Naive thymus-derived CD4-positive, alpha-beta T cell (primary cell): ENCODE results near the gene FSD1. TPM values are rescaled to one million over a fixed set of nuclear protein-coding genes. Genes with fewer than 3 reads are reported as not detected.

Source experiments
- ATAC-seq: fragments of 150-1000 bp; cut with Tn5 transposase; 2 replicates; pipeline ENCODE4 v1.10.0; 2021; ENCODE audit warnings: mild to moderate bottlenecking, moderate library complexity
- CTCF ChIA-PET: fragments of 350-600 bp; sonication (Branson Sonifier 250); formaldehyde crosslinking; loops from one replicate; lab custom pipeline; 2021; ENCODE audit warnings: antibody characterized with exemption; lab: Charles Lee
- POLR2A ChIA-PET: fragments of 350-600 bp; sonication (Branson Sonifier 250); formaldehyde crosslinking; loops from one replicate; lab custom pipeline; 2021; ENCODE audit warnings: antibody characterized with exemption, inconsistent platforms; lab: Charles Lee
- DNase-seq, 9 donors: peaks; one replicate each; pipeline versions ENCODE4 v3.0.0 to v3.0.0-alpha.2; 2020 to 2022; ENCODE audit warnings: mixed read lengths in 1 of 9
- H3K27ac ChIP-seq: one replicate; pipeline ENCODE4 v1.7.0; 2013; ENCODE audit warnings: mild to moderate bottlenecking, low read depth, low read length, moderate library complexity
- H3K27me3 ChIP-seq, 2 donors: one replicate each; pipeline ENCODE4 v1.7.0; 2013; ENCODE audit warnings: low read length in 2 of 2, mild to moderate bottlenecking in 2 of 2, moderate library complexity in 2 of 2; ENCODE audit not compliant: control insufficient read depth in 2 of 2, insufficient read depth in 2 of 2
- H3K36me3 ChIP-seq, 3 experiments: 1 replicate in 2 of 3; 2 replicates in 1 of 3; pipeline ENCODE4 v1.7.0; 2013; ENCODE audit warnings: low read length in 3 of 3, mild to moderate bottlenecking in 3 of 3, moderate library complexity in 1 of 3; ENCODE audit not compliant: insufficient read depth in 3 of 3, control insufficient read depth in 2 of 3
- H3K4me1 ChIP-seq, 2 donors: one replicate each; pipeline ENCODE4 v1.7.0; 2013; ENCODE audit warnings: low read length in 2 of 2, mild to moderate bottlenecking in 2 of 2, moderate library complexity in 1 of 2; ENCODE audit not compliant: control insufficient read depth in 2 of 2, insufficient read depth in 2 of 2
- H3K4me3 ChIP-seq: 2 replicates; pipeline ENCODE4 v1.7.0; 2013; ENCODE audit warnings: mild to moderate bottlenecking, low read length
- H3K9me3 ChIP-seq, 3 experiments: 1 replicate in 2 of 3; 2 replicates in 1 of 3; pipeline ENCODE4 v1.7.0; 2013; ENCODE audit warnings: low read length in 3 of 3; ENCODE audit not compliant: control insufficient read depth in 2 of 3
- H3K27ac Mint-ChIP-seq, 9 donors: one replicate each; pipeline ENCODE4 v1.8.0; 2020 to 2022; ENCODE audit warnings: mixed read lengths in 9 of 9, mild to moderate bottlenecking in 8 of 9, moderate library complexity in 5 of 9, inconsistent platforms in 2 of 9
- H3K27me3 Mint-ChIP-seq, 5 donors: one replicate each; pipeline ENCODE4 v1.8.0; 2021 to 2022; ENCODE audit warnings: mixed read lengths in 5 of 5, mild to moderate bottlenecking in 1 of 5
- H3K36me3 Mint-ChIP-seq, 5 donors: one replicate each; pipeline ENCODE4 v1.8.0; 2020 to 2022; ENCODE audit warnings: mixed read lengths in 5 of 5, mild to moderate bottlenecking in 3 of 5, inconsistent platforms in 1 of 5
- H3K4me1 Mint-ChIP-seq, 7 donors: one replicate each; pipeline ENCODE4 v1.8.0; 2020 to 2022; ENCODE audit warnings: mixed read lengths in 7 of 7, mild to moderate bottlenecking in 3 of 7, inconsistent platforms in 1 of 7
- H3K4me3 Mint-ChIP-seq, 10 donors: one replicate each; pipeline ENCODE4 v1.8.0; 2020 to 2022; ENCODE audit warnings: mild to moderate bottlenecking in 10 of 10, mixed read lengths in 10 of 10, moderate library complexity in 6 of 10, inconsistent platforms in 2 of 10
- H3K9me3 Mint-ChIP-seq, 11 donors: one replicate each; pipeline ENCODE4 v1.8.0; 2020 to 2022; ENCODE audit warnings: mixed read lengths in 11 of 11, mild to moderate bottlenecking in 4 of 11, inconsistent platforms in 1 of 11, moderate library complexity in 1 of 11
- intact Hi-C, 2 donors: fragments of 100-400 bp; cut with micrococcal nuclease; formaldehyde crosslinking; loops; one replicate each; pipeline ENCODE4 v1.15.1; 2023
- polyA plus RNA-seq, 2 donors: library from polyadenylated mRNA; unstranded; fragments of 300-500 nt; fragmentation: Illumina TruSeq; gene quantifications; one replicate each; pipeline ENCODE4 v1.2.3, GENCODE V29; 2021
- total RNA-seq, 6 experiments: library from RNA in 5 of 6; stranded (reverse) in 5 of 6; gene quantifications; 1 replicate in 5 of 6; 2 replicates in 1 of 6; pipeline ENCODE4 v1.2.3 and lab custom pipeline; 2021 to 2026

FSD1 gene
- total and polyA plus RNA-seq, 7 experiments from 2014 or later: 0.95 to 18.9 (median 2.3) TPM

DNA sequence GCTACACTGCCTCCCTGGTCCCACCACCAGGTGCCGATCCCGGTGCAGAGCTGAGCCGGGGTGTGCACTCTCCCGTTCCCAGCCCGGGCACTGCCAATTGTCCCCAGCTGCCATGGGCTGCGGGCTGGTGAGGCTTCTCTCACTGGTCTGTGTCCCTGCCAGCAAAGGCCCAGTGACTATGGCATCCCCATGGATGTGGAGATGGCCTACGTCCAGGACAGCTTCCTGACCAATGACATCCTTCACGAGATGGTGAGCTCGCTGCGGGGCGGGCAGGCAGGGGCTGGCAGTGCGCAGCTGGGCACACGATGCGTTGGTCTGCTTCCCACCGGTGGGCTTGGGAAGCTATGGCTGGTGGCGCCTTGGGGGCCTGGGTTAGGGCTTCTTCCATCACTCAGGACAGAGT lies 53.5 kb downstream of the FSD1 start:
- Histone ChIP-seq H3K27me3 (no peaks in the 10 kb centered on the region), H3K9me3 (no peaks in the 10 kb centered on the region), H3K36me3 (peaks cover 0 to 51% (median 0%) of the 10 kb centered on the region in 3 experiments), H3K27ac (no peak overlapping the region), H3K4me3 (no peak overlapping the region), H3K4me1 (no peaks in the 10 kb centered on the region)
- ChIA-PET POLR2A (no interaction called here), CTCF (no interaction called here)
- Mint-ChIP-seq H3K9me3 (no peaks in the 10 kb centered on the region), H3K36me3 (peaks cover 0 to 10% (median 3%) of the 10 kb centered on the region in 5 donors), H3K4me3 (no peak overlapping the region), H3K4me1 (peaks cover 0 to 3% (median 0%) of the 10 kb centered on the region in 7 donors), H3K27me3 (no peaks in the 10 kb centered on the region), H3K27ac (no peak overlapping the region)
- ATAC-seq (no peak), DNase-seq (no peak)
- intact Hi-C loops: no loop called here

DNA sequence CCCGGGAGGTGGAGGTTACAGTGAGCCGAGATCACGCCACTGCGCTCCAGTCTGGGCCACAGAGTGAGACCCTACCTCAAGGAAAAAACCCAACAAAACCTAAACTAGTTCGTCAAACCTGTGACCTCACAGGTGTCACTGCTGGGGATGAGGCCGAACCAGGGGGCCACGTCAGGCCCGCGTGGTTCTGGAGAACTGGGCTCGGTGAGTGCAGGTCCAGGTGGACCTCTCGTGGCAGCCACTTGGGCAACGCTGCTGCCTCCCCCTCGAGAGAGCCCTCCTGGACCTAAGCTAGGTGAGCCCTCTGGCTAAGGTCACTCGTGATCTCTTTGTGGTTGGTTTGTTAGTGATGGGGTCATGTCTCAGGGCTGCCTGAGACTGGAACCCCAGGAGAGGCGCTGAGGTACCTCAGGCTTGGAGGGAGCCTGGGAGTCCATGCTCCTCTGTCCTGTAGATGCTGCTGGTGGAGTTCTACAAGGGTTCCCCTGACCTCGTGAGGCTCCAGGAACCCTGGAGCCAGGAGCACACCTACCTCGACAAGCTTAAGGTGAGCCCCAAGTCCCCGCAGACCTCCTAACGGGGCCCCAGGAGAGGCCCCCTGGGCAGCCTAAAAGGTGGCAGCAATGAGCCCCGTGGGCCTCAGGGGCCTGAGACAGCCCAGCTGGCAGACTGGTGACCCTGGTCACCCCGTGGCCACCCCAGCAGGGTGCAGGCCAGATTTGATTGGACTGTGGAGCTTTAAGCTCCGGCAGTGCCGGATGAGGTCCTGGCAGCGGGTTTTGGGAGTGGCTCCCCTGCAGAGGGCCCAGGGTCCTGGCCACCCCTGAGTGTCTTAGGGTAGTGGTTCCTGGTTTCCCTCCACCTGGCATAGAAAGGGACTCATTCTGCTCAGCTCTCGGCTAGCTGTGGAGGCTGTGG lies 54.6 kb downstream of the FSD1 start:
- Histone ChIP-seq H3K36me3 (peaks cover 0 to 62% (median 0%) of the 10 kb centered on the region in 3 experiments), H3K27ac (no peak overlapping the region), H3K4me1 (no peaks in the 10 kb centered on the region), H3K4me3 (no peak overlapping the region), H3K9me3 (no peaks in the 10 kb centered on the region), H3K27me3 (no peaks in the 10 kb centered on the region)
- ChIA-PET POLR2A (no interaction called here), CTCF (interaction anchor here (1.0 kb wide), 1 partner anchor 112 kb away, joined by 5 read pairs; the partner anchor contains the start of gene YJU2)
- no peaks in the 10 kb centered on the region for H3K9me3 Mint-ChIP-seq
- intact Hi-C loops: no loop called here
- ATAC-seq: no peak
- peaks cover 0 to 10% (median 3%) of the 10 kb centered on the region in 5 donors for H3K36me3 Mint-ChIP-seq
- DNase-seq: no peak
- H3K4me1 Mint-ChIP-seq: peaks cover 0 to 3% (median 0%) of the 10 kb centered on the region in 7 donors
- H3K27me3 Mint-ChIP-seq: no peaks in the 10 kb centered on the region
- H3K27ac Mint-ChIP-seq: peak overlapping the region in 4 of 9 donors; percentile 14 to 52 (median 36)
- no peak overlapping the region for H3K4me3 Mint-ChIP-seq

DNA sequence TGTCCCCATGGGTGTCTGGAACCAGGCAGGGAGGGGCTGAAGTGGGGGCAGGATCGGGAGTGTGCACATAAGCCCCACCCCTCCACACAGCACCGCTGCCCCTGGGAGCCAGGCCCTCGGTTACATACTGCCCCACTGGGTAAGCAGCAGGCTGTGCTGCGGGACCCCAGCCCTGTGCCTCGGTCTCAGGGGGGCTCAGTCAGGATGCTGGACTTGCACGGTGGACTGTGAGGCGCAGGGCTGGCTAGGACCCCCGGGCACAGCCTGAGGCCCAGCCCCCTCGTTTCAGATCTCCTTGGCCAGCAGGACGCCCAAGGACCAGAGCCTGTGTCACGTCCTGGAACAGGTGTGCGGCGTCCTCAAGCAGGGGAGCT lies 55.2 kb downstream of the FSD1 start:
- H3K36me3 Mint-ChIP-seq: peaks cover 0 to 10% (median 3%) of the 10 kb centered on the region in 5 donors
- H3K4me3 Mint-ChIP-seq: no peak overlapping the region
- ChIA-PET POLR2A (no interaction called here), CTCF (interaction anchor here (1.0 kb wide), 1 partner anchor 113 kb away, joined by 5 read pairs; the partner anchor contains the start of gene YJU2)
- Histone ChIP-seq H3K27me3 (no peaks in the 10 kb centered on the region), H3K27ac (no peak overlapping the region), H3K4me1 (no peaks in the 10 kb centered on the region), H3K36me3 (peaks cover 0 to 64% (median 0%) of the 10 kb centered on the region in 3 experiments), H3K4me3 (no peak overlapping the region), H3K9me3 (no peaks in the 10 kb centered on the region)
- DNase-seq: no peak
- no peak for ATAC-seq
- intact Hi-C loops: no loop called here
- H3K27me3 Mint-ChIP-seq: no peaks in the 10 kb centered on the region
- H3K4me1 Mint-ChIP-seq: peaks cover 0 to 3% (median 0%) of the 10 kb centered on the region in 7 donors
- H3K9me3 Mint-ChIP-seq: no peaks in the 10 kb centered on the region
- H3K27ac Mint-ChIP-seq: no peak overlapping the region

DNA sequence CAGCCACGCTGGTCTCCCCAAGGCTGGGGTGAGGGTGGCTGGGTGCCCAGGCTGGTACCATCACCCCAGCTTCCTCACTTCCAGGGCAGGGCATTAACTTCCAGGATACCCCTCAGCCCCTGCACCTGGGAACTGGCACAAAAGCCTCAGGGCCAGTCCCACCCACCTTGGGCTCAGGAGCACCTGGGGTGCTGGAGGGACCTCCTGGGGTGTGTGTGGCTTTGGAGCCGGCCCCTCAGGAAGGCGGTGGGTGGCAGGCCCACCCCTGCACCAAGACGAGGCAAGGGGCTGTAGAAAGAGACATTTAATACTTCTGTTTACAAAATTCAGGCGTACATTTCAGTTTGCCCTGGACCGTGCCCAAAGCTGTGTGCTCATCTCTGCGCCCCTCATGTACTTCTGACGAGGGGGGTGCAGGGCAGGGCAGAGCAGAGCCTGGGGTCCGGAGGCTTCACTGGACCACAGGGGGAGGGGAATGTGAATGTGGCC lies 55.7 kb downstream of the FSD1 start:
- no peaks in the 10 kb centered on the region for H3K9me3 Mint-ChIP-seq
- CTCF ChIA-PET: interaction anchor here (1.0 kb wide), 1 partner anchor 113 kb away, joined by 5 read pairs; the partner anchor contains the start of gene YJU2
- H3K27me3 ChIP-seq: no peaks in the 10 kb centered on the region
- H3K27me3 Mint-ChIP-seq: no peaks in the 10 kb centered on the region
- intact Hi-C loops: no loop called here
- no peaks in the 10 kb centered on the region for H3K9me3 ChIP-seq
- peaks cover 0 to 3% (median 0%) of the 10 kb centered on the region in 7 donors for H3K4me1 Mint-ChIP-seq
- no peak for ATAC-seq
- H3K4me3 Mint-ChIP-seq: no peak overlapping the region
- H3K36me3 ChIP-seq: peaks cover 0 to 67% (median 2%) of the 10 kb centered on the region in 3 experiments
- peaks cover 0 to 10% (median 3%) of the 10 kb centered on the region in 5 donors for H3K36me3 Mint-ChIP-seq
- no peak for DNase-seq
- no peaks in the 10 kb centered on the region for H3K4me1 ChIP-seq
- no peak overlapping the region for H3K27ac Mint-ChIP-seq
- no peak overlapping the region for H3K4me3 ChIP-seq
- POLR2A ChIA-PET: no interaction called here
- H3K27ac ChIP-seq: no peak overlapping the region

DNA sequence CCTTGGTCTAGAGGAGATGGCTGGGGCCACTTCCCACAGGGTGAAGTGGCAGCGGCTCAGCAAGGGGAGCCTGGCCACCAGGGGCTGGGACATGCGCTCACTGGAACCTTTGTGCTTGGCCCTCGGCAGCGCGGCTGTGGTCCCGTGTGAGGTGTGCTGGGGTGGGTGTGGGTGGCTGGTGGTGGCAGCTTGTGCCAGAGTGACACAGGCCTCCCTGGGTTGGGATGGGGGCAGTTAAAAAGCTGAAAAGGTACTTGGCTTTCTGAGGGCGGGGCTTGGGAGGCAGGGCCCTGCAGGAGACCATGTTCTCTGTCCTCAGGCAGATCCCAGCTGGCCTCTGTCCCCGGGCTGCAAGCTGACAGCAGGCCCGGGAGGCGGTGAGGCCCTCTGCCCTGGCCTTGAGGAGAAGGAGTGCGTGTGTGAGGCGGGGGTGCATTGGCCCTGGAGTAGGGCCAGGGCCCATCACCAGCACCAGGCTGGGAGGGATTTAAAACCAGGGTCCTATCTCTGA lies 56.3 kb downstream of the FSD1 start:
- Mint-ChIP-seq H3K27me3 (no peaks in the 10 kb centered on the region), H3K9me3 (no peaks in the 10 kb centered on the region), H3K4me3 (no peak overlapping the region), H3K36me3 (peaks cover 0 to 10% (median 3%) of the 10 kb centered on the region in 5 donors), H3K27ac (peak overlapping the region in 1 of 9 donors; percentile 48), H3K4me1 (peaks cover 0 to 3% (median 0%) of the 10 kb centered on the region in 7 donors)
- DNase-seq: no peak
- intact Hi-C loops: no loop called here
- Histone ChIP-seq H3K27ac (no peak overlapping the region), H3K36me3 (peaks cover 0 to 73% (median 5%) of the 10 kb centered on the region in 3 experiments), H3K4me3 (no peak overlapping the region), H3K9me3 (no peaks in the 10 kb centered on the region), H3K27me3 (no peaks in the 10 kb centered on the region), H3K4me1 (no peaks in the 10 kb centered on the region)
- ChIA-PET POLR2A (no interaction called here), CTCF (no interaction called here)
- no peak for ATAC-seq

DNA sequence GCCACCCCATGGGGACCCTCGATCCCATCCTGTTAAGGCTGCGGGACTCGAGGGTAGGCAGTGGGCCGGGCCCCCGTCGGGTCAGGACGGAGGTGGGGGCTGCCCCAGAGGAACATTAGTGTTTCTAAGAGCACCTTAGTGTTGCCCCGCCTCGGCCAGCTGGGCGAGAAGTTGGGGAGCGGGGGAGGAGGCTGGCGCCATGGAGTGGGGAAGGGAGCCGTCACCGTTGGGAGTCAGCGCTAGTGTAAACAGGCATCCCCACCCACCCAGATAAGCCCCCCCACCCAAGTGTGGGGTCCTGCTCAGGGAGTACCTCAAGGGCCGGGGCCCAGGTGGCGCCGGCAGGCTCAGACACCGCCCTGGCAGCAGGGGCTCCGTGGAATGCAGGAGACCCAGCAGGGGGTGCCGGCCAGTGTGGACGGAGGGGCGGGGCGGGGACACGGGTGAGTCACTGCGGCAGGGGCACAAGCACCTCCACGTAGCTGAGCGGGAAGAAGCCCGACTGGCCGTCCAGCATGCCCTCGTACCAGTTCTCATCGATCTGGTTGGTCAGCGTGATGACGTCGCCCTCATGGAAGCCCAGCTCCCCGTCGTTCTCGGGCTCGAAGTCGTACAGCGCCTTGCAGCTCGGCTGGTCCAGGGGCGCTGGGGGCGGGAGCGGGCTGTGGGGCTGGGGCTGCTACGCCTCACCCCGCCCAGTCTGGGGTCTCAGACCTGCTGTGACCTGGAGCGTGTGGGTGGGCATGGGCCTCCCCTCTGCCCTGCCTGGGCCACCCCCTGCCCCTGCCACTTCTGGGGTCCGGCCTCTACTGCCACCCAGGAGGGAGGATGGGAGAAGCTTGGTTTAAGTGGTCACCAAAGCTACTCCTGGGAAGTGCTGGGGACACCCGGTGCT lies 57.0 kb downstream of the FSD1 start:
- H3K36me3 Mint-ChIP-seq: peaks cover 0 to 10% (median 3%) of the 10 kb centered on the region in 5 donors
- no peaks in the 10 kb centered on the region for H3K27me3 ChIP-seq
- no peak overlapping the region for H3K27ac ChIP-seq
- no peaks in the 10 kb centered on the region for H3K9me3 Mint-ChIP-seq
- no peaks in the 10 kb centered on the region for H3K9me3 ChIP-seq
- H3K4me3 Mint-ChIP-seq: no peak overlapping the region
- peaks cover 0 to 4% (median 0%) of the 10 kb centered on the region in 7 donors for H3K4me1 Mint-ChIP-seq
- no peak overlapping the region for H3K27ac Mint-ChIP-seq
- no peak for DNase-seq
- ATAC-seq: no peak
- POLR2A ChIA-PET: no interaction called here
- H3K27me3 Mint-ChIP-seq: no peaks in the 10 kb centered on the region
- CTCF ChIA-PET: interaction anchor here (2.8 kb wide), 1 partner anchor 9 kb away, joined by 9 read pairs; no protein-coding TSS in a partner anchor
- no peak overlapping the region for H3K4me3 ChIP-seq
- intact Hi-C loops: no loop called here
- H3K36me3 ChIP-seq: peaks cover 0 to 80% (median 5%) of the 10 kb centered on the region in 3 experiments
- H3K4me1 ChIP-seq: no peaks in the 10 kb centered on the region
